ENCODE measurements around the gene VCL. TPM values are rescaled to one million over a fixed set of nuclear protein-coding genes. Genes with fewer than 3 reads are reported as not detected.

VCL gene
- total RNA-seq, 2 donors from 2014 or later = 109 to 214 TPM

DNA sequence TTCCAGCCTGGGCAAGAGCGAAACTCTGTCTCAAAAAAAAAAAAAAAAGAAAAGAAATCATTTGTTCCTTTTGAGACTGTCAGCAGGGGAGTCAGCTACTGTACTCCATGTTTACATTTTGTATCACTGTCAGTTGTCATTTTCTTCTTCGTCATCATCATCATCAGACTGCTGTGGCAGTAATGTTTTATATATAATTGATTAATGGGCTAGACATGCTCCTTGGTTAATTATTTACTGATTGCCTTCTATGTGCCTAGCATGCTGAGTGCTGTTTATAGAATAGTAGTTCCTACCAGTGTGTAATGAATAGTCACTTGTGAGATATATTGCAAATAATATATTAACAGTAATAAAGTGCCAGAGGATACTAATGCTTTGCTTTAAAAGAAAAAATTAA is 50.5 kb downstream of the VCL start:
- DNase-seq = no peak
- WGBS, 2 experiments (ENCODE audit: insufficient coverage in 1 of 2, insufficient read length in 1 of 2) = 91% methylated on average over 2 of the region's 2 CpGs; no CpG with 5 or more reads in 1 of the 2 experiments
- H3K9me3 ChIP-seq (ENCODE audit: control insufficient read depth, low read length) = peaks cover 2% of the 10 kb centered on the region
- no peak overlapping the region for H3K9ac ChIP-seq (ENCODE audit: extremely low read depth, low read length, poor library complexity, severe bottlenecking)
- H3K4me3 ChIP-seq (ENCODE audit: low read length) = no peak overlapping the region
- H3K27me3 ChIP-seq (ENCODE audit: control insufficient read depth, insufficient read depth, low read length, poor library complexity, severe bottlenecking) = no peaks in the 10 kb centered on the region
- TF ChIP-seq, protein P1, sequence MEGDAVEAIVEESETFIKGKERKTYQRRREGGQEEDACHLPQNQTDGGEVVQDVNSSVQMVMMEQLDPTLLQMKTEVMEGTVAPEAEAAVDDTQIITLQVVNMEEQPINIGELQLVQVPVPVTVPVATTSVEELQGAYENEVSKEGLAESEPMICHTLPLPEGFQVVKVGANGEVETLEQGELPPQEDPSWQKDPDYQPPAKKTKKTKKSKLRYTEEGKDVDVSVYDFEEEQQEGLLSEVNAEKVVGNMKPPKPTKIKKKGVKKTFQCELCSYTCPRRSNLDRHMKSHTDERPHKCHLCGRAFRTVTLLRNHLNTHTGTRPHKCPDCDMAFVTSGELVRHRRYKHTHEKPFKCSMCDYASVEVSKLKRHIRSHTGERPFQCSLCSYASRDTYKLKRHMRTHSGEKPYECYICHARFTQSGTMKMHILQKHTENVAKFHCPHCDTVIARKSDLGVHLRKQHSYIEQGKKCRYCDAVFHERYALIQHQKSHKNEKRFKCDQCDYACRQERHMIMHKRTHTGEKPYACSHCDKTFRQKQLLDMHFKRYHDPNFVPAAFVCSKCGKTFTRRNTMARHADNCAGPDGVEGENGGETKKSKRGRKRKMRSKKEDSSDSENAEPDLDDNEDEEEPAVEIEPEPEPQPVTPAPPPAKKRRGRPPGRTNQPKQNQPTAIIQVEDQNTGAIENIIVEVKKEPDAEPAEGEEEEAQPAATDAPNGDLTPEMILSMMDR (conservative IDR thresholded peaks at IDR 0.05) = no peak
- no peak overlapping the region for H3K4me3 Mint-ChIP-seq
- H3K27ac Mint-ChIP-seq = no peak overlapping the region
- peaks cover 32% of the 10 kb centered on the region for H3K36me3 Mint-ChIP-seq (ENCODE audit: low read depth)
- H3K27me3 Mint-ChIP-seq (ENCODE audit: insufficient read depth) = no peaks in the 10 kb centered on the region
- H3K36me3 ChIP-seq (ENCODE audit: control insufficient read depth, insufficient read depth, low read length) = peaks cover 71% of the 10 kb centered on the region
- no peaks in the 10 kb centered on the region for H3K9me3 Mint-ChIP-seq
- no peak overlapping the region for H3K27ac ChIP-seq (ENCODE audit: low read depth, low read length)
- no peaks in the 10 kb centered on the region for H3K4me1 ChIP-seq (ENCODE audit: control insufficient read depth, insufficient read depth, low read length)
- H3K4me1 Mint-ChIP-seq = no peaks in the 10 kb centered on the region

DNA sequence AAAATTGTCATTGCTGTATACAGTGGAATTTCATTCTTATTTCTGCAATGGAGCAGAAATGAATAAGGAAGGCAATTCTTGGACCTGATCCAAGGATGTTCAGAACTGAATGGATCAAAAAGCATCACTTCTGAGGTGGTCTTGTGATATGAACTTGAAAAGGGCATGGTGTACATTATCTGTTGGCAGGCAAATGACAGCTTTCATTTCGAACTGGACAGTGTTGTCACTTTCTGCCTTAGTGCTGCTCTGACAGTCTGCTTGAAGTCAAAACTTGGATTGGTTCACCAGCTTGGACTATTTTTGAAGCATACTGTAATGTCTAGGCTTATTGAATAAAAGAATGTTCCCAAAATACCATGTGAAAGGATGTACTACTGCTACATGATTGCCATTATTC is 52.0 kb downstream of the VCL start:
- H3K27me3 Mint-ChIP-seq (ENCODE audit: insufficient read depth) = no peaks in the 10 kb centered on the region
- H3K27ac ChIP-seq (ENCODE audit: low read depth, low read length) = no peak overlapping the region

DNA sequence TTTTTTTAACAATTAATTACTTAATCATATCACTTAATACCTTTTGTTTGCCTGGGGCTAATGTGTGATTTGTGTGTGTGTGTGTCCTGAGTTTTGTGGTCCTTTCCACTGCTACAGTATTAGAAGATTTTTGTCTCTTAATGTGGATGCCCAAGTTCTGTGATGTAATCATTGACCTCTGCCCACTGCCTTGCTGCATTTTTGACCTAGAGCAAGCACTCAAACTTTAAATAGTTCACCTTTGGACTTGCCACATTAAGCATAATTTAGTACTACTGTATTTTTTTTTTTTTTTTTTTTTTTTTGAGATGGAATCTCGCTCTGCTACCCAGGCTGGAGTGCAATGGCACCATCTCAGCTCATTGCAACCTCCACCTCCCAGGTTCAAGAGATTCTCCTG is 52.7 kb downstream of the VCL start:
- H3K4me1 Mint-ChIP-seq = peaks cover under 1% of the 10 kb centered on the region
- Histone ChIP-seq H3K4me1 (ENCODE audit: control insufficient read depth, insufficient read depth, low read length) (peaks cover 1% of the 10 kb centered on the region), H3K4me3 (ENCODE audit: low read length) (no peak overlapping the region), H3K9me3 (ENCODE audit: control insufficient read depth, low read length) (no peaks in the 10 kb centered on the region), H3K27me3 (ENCODE audit: control insufficient read depth, insufficient read depth, low read length, poor library complexity, severe bottlenecking) (no peaks in the 10 kb centered on the region), H3K36me3 (ENCODE audit: control insufficient read depth, insufficient read depth, low read length) (peaks cover 61% of the 10 kb centered on the region), H3K27ac (ENCODE audit: low read depth, low read length) (no peak overlapping the region), H3K9ac (ENCODE audit: extremely low read depth, low read length, poor library complexity, severe bottlenecking) (no peak overlapping the region)
- no peak overlapping the region for H3K27ac Mint-ChIP-seq
- WGBS, 2 experiments (ENCODE audit: insufficient coverage in 1 of 2, insufficient read length in 1 of 2) = 91% methylated on average over 1 of the region's 1 CpG; no CpG with 5 or more reads in 1 of the 2 experiments
- H3K9me3 Mint-ChIP-seq = no peaks in the 10 kb centered on the region
- H3K36me3 Mint-ChIP-seq (ENCODE audit: low read depth) = peaks cover 19% of the 10 kb centered on the region
- H3K27me3 Mint-ChIP-seq (ENCODE audit: insufficient read depth) = no peaks in the 10 kb centered on the region
- no peak overlapping the region for H3K4me3 Mint-ChIP-seq
- peak; percentile 16 for DNase-seq
- TF ChIP-seq, protein P1 (conservative IDR thresholded peaks at IDR 0.05) = no peak

More for the DNA sequence above, 52.0 kb downstream of the VCL start:
- no peak overlapping the region for H3K4me3 ChIP-seq (ENCODE audit: low read length)
- 89 to 100% methylated on average over 1 of the region's 1 CpG for WGBS, 2 experiments (ENCODE audit: insufficient coverage in 1 of 2, insufficient read length in 1 of 2)
- peaks cover 24% of the 10 kb centered on the region for H3K36me3 Mint-ChIP-seq (ENCODE audit: low read depth)
- H3K9me3 Mint-ChIP-seq = no peaks in the 10 kb centered on the region
- H3K4me1 ChIP-seq (ENCODE audit: control insufficient read depth, insufficient read depth, low read length) = no peaks in the 10 kb centered on the region
- H3K36me3 ChIP-seq (ENCODE audit: control insufficient read depth, insufficient read depth, low read length) = peaks cover 67% of the 10 kb centered on the region
- no peak overlapping the region for H3K9ac ChIP-seq (ENCODE audit: extremely low read depth, low read length, poor library complexity, severe bottlenecking)
- H3K4me3 Mint-ChIP-seq = no peak overlapping the region
- TF ChIP-seq, protein P1 (conservative IDR thresholded peaks at IDR 0.05) = no peak
- H3K27ac Mint-ChIP-seq = no peak overlapping the region
- no peaks in the 10 kb centered on the region for H3K9me3 ChIP-seq (ENCODE audit: control insufficient read depth, low read length)
- no peaks in the 10 kb centered on the region for H3K4me1 Mint-ChIP-seq
- no peaks in the 10 kb centered on the region for H3K27me3 ChIP-seq (ENCODE audit: control insufficient read depth, insufficient read depth, low read length, poor library complexity, severe bottlenecking)
- DNase-seq = peak; percentile 30
